Parathyroid adenoma (tissue), 2 donors: Measurements from ENCODE around the gene RHO.

Source experiments
- H2AFZ ChIP-seq: fragments of 300-600 bp; sonication (generic); one replicate; pipeline ENCODE4 v1.7.0; 2017; ENCODE audit warnings: antibody characterized with exemption, mild to moderate bottlenecking
- H3K27ac ChIP-seq: fragments of 300-600 bp; sonication (generic); one replicate; pipeline ENCODE4 v1.7.0; 2017
- H3K27me3 ChIP-seq: fragments of 300-600 bp; sonication (generic); one replicate; pipeline ENCODE4 v1.7.0; 2017; ENCODE audit warnings: low read length; ENCODE audit not compliant: control insufficient read depth, insufficient read depth
- H3K36me3 ChIP-seq: fragments of 300-600 bp; sonication (generic); one replicate; pipeline ENCODE4 v1.7.0; 2017; ENCODE audit warnings: low read length; ENCODE audit not compliant: control insufficient read depth, insufficient read depth
- H3K4me1 ChIP-seq: fragments of 300-600 bp; sonication (generic); one replicate; pipeline ENCODE4 v1.7.0; 2017; ENCODE audit warnings: control low read depth
- H3K4me2 ChIP-seq: fragments of 300-600 bp; sonication (generic); one replicate; pipeline ENCODE4 v1.7.0; 2017; ENCODE audit warnings: low read length
- H3K4me3 ChIP-seq: fragments of 300-600 bp; sonication (generic); one replicate; pipeline ENCODE4 v1.7.0; 2017; ENCODE audit warnings: low read depth, low read length
- H3K79me2 ChIP-seq: fragments of 300-600 bp; sonication (generic); one replicate; pipeline ENCODE4 v1.7.0; 2017; ENCODE audit warnings: control low read depth
- H3K9ac ChIP-seq: fragments of 300-600 bp; sonication (generic); one replicate; pipeline ENCODE4 v1.7.0; 2017; ENCODE audit warnings: mild to moderate bottlenecking
- H3K9me3 ChIP-seq: fragments of 300-600 bp; sonication (generic); one replicate; pipeline ENCODE4 v1.7.0; 2017; ENCODE audit warnings: low read length; ENCODE audit not compliant: control insufficient read depth
- TF ChIP-seq, protein P1 (sequence below): fragments of 300-600 bp; sonication (generic); IDR thresholded peaks from one replicate; pipeline ENCODE4 v1.7.0; 2017; ENCODE audit warnings: antibody characterized with exemption, mild to moderate bottlenecking
- donor health status: primary hyperparathyroidism.

Gene RHO

DNA sequence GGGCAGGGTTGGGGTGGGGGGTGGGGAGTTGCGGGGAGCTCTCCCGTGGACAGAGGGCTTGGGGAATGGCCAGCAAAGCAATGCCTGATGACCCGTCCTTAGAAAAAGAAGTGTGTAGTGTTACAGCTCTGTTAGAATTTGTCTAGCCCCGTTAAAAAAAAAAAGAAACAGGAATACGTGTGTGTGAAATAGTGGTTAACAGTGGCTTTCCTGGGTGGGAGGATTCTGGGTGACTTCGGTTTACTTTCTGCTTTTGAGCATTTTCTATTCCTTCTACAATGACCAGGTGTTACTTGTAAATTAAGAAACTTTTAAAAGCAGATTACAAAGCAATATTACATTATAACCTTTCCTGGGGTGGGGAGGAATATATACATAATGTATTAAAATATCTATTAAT is 39.5 kb downstream of the RHO start:
- Histone ChIP-seq H3K4me1 (no peaks in the 10 kb centered on the region), H3K4me2 (no peak overlapping the region), H3K27me3 (no peaks in the 10 kb centered on the region), H3K4me3 (no peak overlapping the region), H3K9me3 (no peaks in the 10 kb centered on the region), H2AFZ (no peak overlapping the region), H3K79me2 (no peaks in the 10 kb centered on the region), H3K36me3 (no peaks in the 10 kb centered on the region), H3K9ac (no peak overlapping the region), H3K27ac (no peak overlapping the region)
- TF ChIP-seq, protein P1, sequence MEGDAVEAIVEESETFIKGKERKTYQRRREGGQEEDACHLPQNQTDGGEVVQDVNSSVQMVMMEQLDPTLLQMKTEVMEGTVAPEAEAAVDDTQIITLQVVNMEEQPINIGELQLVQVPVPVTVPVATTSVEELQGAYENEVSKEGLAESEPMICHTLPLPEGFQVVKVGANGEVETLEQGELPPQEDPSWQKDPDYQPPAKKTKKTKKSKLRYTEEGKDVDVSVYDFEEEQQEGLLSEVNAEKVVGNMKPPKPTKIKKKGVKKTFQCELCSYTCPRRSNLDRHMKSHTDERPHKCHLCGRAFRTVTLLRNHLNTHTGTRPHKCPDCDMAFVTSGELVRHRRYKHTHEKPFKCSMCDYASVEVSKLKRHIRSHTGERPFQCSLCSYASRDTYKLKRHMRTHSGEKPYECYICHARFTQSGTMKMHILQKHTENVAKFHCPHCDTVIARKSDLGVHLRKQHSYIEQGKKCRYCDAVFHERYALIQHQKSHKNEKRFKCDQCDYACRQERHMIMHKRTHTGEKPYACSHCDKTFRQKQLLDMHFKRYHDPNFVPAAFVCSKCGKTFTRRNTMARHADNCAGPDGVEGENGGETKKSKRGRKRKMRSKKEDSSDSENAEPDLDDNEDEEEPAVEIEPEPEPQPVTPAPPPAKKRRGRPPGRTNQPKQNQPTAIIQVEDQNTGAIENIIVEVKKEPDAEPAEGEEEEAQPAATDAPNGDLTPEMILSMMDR: no peak

DNA sequence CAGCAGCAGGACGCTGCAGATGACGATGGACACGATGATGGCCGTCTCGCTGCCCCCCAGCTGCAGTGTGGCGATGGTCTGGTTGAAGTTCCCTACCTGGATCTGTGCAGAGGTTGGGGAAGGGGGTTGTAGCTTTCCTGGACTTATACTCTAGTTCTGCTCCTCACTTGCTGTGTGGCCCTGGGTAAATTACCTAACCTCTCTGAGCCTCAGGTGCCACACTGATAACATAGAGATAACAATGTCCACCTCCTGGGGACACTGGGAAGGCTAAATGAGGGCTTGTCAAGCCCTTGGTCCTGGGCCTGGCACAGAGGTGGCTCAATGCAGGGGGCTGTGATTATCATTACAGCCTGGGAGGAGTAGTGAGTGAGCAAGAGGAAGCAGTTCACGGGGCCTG is 41.4 kb downstream of the RHO start:
- Histone ChIP-seq H3K27me3 (no peaks in the 10 kb centered on the region), H3K9ac (no peak overlapping the region), H3K36me3 (no peaks in the 10 kb centered on the region), H3K27ac (no peak overlapping the region), H3K4me3 (no peak overlapping the region), H3K9me3 (no peaks in the 10 kb centered on the region), H3K4me1 (no peaks in the 10 kb centered on the region), H2AFZ (no peak overlapping the region), H3K79me2 (no peaks in the 10 kb centered on the region), H3K4me2 (no peak overlapping the region)
- TF ChIP-seq, protein P1: no peak

DNA sequence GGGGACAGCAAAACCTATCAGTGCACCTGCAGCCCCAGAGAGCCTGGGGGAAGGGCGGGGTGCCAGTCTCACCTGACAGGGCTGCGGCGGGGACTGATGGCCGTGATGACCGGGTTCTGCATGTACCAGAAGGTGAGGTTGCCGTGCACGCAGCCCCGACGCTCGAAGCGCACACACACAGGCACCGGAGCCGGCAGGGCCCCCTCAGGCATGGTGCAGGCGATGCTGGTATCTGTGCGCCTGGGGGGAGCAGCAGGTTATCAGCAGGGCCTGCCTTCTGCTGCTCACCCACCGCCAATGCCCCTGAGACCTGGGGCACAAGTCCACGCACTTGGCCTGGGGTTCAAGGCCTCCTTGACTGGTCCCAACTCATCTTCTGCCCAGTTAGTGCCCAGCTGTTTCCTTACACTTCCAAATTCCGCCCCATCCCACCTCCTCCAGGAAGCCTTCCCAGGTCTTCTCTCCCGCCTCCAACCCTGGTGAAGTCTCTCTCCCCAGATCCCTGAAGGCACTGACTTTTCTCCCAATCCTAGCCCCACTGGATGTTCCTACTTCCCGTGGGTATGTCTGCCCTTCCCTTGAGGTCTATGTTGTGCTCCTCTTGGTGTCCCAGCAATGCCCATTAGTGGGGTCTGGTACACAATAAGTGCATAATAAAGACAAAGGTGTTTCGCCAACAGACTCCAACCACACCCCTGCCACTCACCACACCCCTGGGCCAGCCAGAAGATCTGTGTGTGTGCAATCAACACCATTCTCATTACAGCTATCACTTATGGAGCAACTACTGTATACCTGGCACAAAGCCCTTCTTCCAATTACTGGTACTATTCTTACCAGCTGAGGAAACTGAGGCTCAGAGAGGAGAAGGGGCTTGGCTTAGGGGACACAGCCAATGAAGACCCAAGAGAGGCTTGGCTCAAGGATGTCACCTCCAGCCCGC is 43.4 kb downstream of the RHO start:
- no peak overlapping the region for H3K9ac ChIP-seq
- no peaks in the 10 kb centered on the region for H3K9me3 ChIP-seq
- no peak overlapping the region for H3K4me2 ChIP-seq
- no peak overlapping the region for H2AFZ ChIP-seq
- no peaks in the 10 kb centered on the region for H3K36me3 ChIP-seq
- H3K79me2 ChIP-seq: no peaks in the 10 kb centered on the region
- H3K4me1 ChIP-seq: no peaks in the 10 kb centered on the region
- TF ChIP-seq, protein P1: no peak
- no peaks in the 10 kb centered on the region for H3K27me3 ChIP-seq
- no peak overlapping the region for H3K4me3 ChIP-seq
- H3K27ac ChIP-seq: no peak overlapping the region

DNA sequence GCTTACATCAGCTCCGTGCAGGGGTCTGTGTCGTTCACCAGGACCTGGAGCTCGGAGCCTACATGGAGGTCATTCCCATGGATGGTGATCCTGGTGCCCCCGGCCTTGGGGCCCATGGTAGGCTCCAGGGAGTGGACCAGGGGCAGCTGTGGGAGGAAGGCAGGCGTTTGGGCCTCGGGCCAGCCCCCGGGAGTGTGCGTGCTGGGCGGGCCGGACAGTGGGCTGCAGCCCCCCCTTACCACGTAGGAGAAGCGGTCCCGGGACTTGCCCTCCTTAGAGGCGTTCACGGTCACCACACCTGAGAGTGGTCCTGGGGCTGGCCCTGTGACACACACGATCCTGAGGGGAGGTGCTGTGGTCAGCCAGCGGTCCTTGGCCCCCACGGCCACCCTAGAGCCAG is 44.2 kb downstream of the RHO start:
- Histone ChIP-seq H3K4me3 (no peak overlapping the region), H3K4me1 (no peaks in the 10 kb centered on the region), H3K4me2 (no peak overlapping the region), H3K27ac (no peak overlapping the region), H3K79me2 (no peaks in the 10 kb centered on the region), H3K9me3 (no peaks in the 10 kb centered on the region), H3K9ac (no peak overlapping the region), H3K36me3 (no peaks in the 10 kb centered on the region), H3K27me3 (no peaks in the 10 kb centered on the region), H2AFZ (no peak overlapping the region)
- TF ChIP-seq, protein P1: no peak

DNA sequence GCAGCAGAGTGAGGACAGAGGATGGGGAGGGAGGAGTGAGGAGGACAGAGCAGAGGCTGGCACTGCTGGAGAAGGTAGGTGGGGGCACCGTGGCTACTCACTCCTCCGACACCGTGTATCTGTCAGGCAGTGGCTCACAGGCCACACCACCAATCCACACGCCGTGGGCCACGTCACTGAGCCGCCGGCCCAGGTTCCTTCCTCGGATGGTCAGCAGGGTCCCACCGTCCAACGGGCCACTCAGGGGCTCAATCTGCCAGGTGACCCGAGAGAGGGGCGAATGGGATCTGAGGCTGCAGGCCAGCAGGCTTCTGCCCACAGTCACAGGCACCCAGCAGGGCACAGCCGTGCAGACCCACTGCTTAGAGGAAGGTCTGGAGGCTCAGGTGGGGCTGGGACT is 45.1 kb downstream of the RHO start:
- TF ChIP-seq, protein P1: no peak
- H3K9me3 ChIP-seq: no peaks in the 10 kb centered on the region

More for the DNA sequence above, 45.1 kb downstream of the RHO start:
- no peak overlapping the region for H3K4me2 ChIP-seq
- H3K36me3 ChIP-seq: no peaks in the 10 kb centered on the region
- H3K4me1 ChIP-seq: no peaks in the 10 kb centered on the region
- no peak overlapping the region for H2AFZ ChIP-seq
- H3K79me2 ChIP-seq: no peaks in the 10 kb centered on the region
- no peak overlapping the region for H3K27ac ChIP-seq
- H3K27me3 ChIP-seq: no peaks in the 10 kb centered on the region
- H3K9ac ChIP-seq: no peak overlapping the region
- no peak overlapping the region for H3K4me3 ChIP-seq
